Stimulated activated CD8-positive, alpha-beta memory T cell treated with anti-CD3 and anti-CD28 coated beads, Interleukin-15, amount 100 ng/mL, for 24 hours (primary cell): ENCODE data around the gene SLC15A2.
"Not testable (repeated sequence)": the region's sequence is repeated elsewhere in the genome, so short reads cannot be mapped to it uniquely, and the experiment has no call there.

Experiments used
- DNase-seq: peaks from one replicate; pipeline ENCODE4 v3.0.0-alpha.2; 2020; ENCODE audit warnings: low read depth

SLC15A2 gene

DNA sequence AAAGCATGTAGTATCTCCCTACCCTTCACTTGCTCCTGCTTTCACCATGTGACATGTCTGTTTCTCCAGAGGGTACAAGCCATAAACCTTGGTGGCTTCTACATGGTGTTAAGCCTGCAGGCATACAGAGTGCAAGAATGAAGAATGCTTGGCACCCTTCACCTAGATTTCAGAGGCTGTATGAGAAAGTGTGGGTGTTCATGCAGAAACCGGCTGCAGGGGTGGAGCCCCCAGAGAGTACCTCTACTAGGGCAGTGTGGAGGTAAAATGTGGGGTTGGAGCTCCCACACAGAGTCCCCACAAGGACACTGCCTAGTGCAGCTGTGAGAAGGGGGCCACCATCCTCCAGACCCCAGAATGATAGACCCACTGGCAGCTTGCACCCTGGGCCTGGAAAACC is 32.2 kb downstream of the SLC15A2 start:
- DNase-seq: no peak

DNA sequence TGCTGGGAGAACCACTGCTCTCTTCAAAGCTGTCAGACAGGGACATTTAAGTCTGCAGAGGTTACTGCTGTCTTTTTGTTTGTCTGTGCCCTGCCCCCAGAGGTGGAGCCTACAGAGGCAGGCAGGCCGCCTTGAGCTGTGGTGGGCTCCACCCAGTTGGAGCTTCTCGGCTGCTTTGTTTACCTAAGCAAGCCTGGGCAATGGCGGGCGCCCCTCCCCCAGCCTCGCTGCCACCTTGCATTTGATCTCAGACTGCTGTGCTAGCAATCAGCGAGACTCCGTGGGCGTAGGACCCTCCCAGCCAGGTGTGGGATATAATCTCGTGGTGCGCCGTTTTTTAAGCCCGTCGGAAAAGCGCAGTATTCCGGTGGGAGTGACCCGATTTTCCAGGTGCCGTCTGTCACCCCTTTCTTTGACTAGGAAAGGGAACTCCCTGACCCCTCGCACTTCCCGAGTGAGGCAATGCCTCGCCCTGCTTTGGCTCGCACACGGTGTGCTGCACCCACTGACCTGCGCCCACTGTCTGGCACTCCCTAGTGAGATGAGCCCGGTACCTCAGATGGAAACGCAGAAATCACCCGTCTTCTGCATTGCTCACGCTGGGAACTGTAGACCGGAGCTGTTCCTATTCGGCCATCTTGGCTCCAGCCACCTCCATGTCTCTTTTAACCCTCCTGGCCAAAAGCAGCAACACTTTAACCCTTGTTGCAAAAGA is 44.1 kb downstream of the SLC15A2 start:
- not testable (repeated sequence) for DNase-seq

DNA sequence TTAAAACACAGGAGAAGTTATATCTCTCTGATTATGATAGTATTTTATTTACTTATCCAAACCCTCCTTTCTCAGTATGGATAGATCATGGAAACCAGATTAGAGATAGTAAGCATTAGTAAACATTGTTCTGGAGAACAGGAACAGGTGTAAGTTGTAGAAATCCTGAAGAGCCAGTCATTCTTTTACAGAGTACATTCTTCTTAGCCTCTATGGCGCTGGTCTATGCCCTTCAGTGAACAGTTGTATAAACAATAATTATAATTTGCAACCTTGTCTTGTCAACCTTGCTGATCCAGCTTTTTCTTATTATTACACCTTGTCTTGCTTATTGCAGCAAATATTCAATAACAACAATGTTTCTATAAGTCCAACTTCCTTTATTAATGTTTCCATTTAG is 47.4 kb downstream of the SLC15A2 start:
- DNase-seq: no peak

DNA sequence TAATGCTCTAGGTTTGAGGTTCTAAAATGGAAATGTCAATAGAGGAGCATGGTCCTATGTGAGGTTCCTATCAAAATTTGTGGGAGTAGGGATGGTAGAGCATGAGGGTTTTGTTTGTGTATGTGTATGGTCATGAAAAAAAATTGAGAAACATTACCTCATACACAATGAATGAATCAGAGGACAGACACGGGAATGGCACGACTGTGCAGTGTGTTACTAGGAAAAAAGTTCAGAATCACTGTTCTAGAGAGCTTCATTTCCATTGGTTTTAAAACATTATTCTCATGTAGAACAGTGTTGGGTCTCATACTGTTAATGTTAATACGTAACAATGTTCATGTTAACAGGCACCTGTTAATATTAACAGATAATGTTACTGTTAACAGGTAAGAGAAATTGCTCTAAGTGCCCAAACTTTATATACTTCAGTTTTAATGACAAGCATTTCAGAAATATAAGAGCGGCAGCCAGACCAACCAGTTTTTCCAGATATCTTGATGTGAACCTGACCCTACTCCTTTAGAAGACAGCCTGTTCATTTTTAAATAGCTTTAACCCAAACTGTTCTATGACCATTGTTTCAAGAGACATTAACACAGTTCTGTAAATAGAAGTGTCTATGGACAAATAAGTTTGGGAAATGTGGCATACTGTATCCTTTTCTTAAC is 48.0 kb downstream of the SLC15A2 start:
- no peak for DNase-seq

DNA sequence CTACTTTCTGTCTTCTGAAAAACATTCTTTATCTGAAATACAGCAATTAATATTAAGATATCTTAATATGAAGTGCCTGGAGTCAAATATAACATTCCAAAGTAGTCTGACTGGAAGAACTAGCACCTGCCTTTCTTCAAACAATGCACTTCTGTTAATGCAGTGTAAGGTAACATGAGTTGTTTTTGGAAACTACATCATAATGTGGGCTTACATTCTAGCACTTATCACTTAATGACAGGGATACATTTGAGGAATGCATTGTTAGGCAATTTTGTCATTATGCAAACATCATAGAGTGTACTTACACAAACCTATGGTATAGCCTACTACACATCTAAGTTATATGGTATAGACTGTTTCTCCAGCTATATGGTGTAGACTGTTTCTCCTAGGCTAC is 49.2 kb downstream of the SLC15A2 start:
- no peak for DNase-seq

DNA sequence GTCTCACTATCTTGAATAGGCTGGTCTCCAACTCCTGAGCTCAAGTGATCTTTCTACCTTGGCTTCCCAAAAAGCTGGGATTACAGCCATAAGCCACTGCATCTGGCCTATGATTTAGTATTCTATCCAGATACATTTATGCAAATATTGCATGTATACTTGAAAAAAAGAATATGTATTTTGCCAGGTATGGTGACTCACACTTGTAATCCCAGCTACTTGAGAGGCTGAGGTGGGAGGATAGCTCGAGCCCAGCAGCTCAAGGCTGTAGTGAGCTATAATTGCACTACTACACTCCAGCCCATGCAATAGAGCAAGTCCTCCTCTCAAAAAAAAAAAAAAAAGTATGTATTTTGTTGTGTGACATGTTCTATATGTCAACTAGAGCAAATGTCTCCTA is 54.4 kb downstream of the SLC15A2 start:
- DNase-seq: no peak

DNA sequence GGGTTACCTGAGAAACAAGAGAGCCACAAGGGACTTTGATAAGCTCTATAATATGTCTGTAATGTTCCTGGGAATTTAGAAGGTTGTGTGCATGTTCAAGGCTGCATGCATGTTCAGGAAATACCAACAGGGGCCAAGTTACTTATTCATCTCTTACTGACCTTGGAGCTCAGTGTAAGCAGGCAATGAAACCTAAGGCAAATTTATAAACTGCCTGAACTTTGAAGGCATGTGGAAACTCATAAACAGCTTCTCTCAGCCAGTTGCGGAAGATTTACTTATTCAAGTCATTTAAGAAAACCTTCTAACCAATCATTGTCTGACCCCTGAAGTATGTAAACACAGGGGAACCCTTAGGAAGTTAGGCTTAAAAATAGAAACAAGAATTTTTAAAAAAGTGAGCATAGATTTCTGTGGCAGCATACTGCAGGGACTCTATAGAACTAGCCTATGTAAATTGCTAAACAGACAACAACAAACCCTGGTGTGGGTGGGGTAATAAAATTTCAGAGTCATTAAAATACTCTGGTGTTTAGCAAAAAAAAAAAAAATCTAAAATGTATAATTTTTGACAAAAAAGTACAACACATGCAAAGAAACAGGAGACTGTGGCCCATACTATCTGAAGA is 57.2 kb downstream of the SLC15A2 start:
- DNase-seq: no peak

DNA sequence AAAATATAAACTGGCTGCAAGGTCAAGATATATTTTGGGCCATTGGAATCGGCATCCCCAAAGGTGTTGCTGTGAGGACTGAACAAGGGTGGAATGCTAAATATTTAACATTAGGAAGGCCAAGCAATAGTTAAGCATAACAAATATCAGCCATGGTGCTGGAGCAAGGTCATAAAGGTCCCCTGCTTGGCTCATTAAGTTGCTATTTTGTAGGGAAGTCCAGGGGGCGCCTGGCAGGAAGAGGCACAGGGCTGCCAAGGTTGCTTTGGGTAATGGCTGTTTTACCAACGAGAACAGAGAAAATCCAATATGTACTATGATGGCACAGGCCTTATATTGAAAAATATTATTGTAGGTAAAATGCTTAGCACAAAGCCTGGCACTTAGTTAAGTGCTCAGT is 62.2 kb downstream of the SLC15A2 start:
- DNase-seq: no peak

DNA sequence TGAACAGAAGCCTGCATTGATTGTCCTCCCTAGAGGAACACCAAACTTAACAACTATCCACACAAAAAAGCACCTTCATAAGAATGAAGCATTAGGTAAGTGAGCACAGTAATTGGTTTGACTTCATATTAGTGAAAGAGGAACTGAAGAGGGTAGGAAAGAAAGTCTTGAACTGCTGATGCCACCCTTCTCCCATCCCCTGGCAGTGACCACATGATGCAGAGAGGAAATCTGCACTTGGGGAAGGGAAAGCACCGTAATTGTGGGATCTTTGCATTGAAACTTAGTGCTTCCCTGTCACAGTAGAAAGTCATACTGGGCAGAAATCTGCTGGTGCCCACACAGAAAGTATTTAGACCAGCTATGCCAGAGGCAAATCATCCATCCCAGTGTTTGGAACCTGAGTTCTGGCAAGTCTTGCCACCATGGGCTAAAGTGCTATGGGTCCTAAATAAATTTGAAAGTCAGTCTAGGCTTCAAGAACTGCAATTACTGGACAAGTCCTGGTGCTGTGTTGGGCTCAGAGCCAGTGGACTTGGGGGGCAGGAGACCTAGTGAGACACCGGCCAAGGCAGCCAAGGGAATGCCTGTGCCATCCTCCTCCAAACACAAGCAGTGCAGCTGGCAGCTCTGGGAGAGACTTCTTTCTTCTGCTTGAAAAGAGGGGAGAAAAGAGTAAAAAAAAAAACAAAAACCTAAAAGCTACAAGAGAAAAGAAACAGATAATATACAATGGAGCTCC is 63.6 kb downstream of the SLC15A2 start:
- DNase-seq: no peak

DNA sequence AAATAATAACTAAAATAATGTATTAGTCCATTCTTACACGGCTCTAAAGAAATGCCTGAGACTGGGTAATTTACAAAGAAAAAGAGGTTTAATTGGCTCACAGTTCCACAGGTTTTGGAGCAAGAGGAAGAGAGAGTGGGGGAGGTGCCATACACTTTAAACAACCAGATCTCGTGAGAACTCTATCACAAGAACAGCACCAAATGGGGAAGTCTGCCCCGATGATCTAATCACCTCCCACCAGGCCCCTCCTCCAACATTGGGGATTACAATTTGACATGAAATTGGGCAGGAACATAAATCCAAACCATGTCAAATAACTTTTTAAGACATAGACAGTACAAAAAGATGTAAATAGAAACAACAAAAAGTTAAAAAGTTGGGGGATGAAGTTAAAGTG is 64.6 kb downstream of the SLC15A2 start:
- DNase-seq: no peak

DNA sequence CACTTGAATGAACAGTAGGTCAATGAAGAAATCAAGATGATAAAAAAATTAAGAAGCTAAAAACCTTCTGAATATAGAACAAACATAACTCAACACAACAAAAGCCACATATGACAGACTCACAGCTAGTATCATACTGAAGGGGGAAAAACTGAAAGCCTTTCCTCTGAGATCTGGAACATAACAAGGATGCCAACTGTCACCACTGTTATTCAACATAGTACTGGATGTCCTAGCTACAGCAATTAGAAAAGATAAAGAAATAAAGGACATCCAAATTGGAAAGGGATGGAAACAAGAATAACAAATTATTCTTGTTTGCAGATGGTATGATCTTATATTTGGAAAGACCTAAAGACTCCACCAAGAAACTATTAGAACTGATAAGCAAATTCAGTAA is 67.1 kb downstream of the SLC15A2 start:
- DNase-seq: no peak

DNA sequence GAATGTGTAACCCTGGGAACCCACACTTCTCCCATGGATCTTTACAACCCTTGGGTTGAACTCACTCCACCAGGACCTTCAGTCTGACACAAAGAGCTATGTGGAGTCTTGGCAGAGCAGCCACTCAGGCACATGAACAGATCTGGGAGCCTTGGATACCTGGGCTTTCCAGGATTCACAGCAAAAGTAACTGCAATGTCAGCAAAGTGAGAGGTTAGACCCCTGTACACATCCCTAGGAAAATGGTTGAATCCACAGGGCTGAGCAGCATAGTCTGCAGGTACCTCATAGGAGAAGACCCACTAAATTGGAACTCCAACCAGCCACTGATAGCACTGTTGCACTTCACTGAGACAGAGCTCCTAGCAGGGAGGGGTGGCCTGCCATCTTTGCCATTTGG is 68.2 kb downstream of the SLC15A2 start:
- DNase-seq: no peak

DNA sequence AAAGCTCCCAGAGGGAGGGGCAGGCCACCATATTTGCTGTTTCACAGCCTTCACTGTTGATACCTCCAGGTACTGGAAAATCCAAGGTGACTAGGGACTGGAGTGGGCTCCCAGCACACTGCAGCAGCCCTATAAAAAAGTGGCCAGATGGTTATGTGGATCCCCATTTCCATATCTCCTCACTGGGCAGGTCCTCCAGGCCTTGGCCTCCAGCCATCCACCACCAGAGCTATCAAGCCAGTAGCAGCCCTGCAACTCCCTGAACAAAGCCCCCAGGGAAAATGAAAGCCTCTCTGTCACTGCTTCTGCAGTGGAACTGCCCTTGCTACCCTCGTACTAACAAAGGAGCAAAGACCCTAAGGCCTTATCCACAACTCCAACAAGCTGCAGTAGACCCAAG is 69.4 kb downstream of the SLC15A2 start:
- DNase-seq: no peak

DNA sequence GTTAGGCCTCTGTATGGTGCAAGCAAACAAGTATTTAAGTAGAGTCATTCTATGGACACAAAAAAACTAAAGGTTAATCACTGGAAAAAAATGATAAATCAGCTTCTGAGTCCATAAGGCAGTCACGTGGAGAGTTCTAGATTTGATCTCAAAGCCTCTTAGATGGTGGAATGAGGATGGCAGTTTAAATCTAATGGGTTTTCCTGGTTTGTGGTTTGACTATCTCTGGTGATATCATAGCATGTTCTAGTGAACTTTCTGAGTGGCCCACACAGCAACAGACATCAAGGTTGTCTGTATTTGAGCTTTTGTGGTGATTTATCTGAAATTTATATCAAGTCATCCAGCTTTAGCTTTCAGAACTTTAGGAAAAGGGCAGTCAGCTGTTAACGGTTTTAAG is 75.4 kb downstream of the SLC15A2 start:
- DNase-seq: no peak

DNA sequence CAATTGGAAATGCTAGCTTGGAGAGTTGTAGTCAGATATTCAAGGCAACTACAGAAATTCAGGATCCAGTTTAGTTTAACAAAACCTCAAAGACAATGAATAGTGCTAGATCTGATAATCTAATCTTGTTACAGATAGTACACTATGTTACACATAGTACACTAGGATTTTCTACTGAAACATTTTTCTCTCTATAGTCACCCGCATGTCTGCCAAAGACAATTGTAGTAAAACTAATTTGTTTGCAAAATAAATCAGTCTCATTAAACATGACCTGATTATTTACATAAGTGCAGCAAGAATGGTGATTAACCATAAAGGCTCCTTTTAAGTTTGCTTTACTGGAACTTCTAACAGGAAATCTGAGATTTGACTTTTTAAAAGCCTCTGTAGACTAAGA is 75.8 kb downstream of the SLC15A2 start:
- DNase-seq: no peak

DNA sequence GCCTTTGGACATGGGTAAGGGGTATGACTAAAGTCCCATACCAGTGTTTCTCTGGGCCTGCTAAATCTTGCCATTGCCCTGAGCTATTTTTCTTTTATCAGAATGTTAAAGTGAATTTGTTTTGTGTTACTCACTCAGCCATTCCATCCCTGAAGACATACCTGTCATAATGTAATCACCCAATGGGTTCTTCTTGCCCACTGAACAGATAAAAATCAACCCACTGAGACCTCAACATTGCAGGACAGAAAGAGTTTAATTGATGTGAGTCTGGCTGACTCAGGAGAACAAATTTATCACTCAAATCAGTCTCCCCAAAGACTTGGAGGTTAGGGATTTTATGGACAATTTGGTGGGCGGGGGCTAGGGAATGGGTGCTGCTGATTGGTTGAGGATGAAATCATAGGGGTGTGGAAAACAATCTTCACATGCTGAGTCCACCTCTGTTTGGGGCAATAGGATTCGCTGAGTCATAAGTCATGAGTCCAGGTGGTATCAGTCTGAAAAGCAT is 80.5 kb downstream of the SLC15A2 start:
- DNase-seq: no peak

DNA sequence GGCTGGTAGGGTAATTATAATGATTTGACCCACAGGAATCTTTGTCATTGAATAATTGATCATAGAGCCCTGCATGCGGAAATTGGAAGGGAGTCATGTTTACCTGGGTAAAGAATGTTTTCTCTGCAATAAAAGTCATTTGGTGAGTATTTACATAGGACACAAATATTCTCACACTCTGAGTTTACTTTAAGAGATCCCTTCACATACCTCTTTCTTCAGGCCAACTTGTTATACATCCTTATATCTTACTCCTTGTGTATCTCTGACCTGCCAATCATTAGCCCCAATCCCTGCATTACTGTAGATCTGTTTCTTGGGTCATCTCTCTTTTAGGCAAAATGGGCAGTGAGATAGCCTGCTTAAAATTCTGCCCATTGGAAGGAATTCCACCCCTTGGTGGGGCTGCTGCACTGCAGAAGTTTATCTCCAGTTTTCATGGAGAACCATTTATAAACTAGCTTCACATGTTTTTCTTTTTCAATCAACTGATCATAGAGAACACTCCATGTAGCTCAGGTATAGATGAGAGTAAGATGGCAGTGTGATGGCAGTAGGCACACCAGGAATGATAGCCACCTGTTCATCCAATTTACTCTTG is 81.6 kb downstream of the SLC15A2 start:
- no peak for DNase-seq

DNA sequence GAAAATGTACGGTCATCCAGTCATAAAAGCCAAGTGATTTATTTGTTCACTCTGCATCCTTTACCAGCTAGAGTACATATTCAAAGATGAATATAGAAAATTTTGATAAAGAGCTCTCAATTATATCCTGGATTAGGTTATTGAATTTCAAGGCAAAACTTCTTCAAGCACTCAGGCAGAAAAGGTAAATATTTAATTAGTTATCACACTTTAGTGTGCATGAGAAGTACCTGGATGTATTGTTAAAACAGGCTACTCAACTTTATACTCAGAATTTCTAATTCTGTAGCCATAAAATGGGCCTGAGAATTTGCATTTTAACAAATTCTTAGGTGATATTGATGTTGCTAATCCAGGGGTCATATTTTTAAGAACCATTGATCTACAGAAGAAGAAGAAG is 82.5 kb downstream of the SLC15A2 start:
- DNase-seq: no peak

DNA sequence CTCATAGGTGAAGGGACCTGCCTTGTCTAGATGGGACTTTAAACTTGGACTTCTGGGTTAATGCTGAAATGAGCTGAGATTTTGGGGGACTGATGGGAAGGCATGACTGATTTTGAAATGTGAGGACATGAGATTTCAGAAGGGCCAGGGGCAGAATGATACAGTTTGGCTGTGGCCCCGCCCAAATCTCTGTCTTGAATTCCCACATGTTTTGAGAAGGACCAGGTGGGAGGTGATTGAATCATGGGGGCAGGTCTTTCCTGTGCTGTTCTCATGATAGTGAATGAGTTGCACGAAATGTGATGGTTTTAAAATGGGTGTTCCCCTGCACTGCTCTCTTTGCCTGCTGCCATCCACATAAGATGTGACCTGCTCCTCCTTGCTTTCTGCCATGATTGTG is 85.0 kb downstream of the SLC15A2 start:
- DNase-seq: no peak

DNA sequence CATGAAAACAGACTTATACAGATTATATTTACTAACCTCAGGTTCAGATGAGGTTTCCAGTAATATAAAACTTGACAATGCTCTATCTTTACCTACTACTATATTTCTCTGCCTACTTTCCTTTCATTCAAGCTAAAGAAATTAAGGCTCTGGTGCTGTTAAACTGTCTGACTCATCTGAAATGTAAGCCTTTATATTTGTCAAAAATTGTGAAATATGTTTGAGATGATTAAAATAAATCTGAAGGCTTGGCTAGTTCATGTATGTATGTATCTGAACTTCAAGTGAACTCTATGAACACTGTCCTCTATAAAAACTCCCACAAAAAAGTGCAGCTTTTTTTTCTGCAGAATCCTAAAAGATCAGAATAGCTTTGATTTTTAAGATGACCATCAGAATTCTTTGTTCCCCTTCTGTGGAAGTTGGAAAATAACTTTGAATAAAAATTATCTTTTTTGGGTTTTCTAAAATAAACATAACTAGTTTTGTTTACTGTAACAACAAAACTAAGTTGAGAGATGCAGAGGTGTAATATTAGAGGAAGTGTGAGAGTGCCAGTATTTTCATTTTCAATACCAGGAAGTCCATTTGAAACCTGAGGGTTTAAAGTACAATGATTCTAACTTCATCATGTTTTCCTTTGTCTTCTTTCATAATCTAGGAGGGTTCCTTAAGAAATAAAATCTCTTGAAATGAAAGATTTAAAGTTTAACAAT is 85.7 kb downstream of the SLC15A2 start:
- DNase-seq: no peak

DNA sequence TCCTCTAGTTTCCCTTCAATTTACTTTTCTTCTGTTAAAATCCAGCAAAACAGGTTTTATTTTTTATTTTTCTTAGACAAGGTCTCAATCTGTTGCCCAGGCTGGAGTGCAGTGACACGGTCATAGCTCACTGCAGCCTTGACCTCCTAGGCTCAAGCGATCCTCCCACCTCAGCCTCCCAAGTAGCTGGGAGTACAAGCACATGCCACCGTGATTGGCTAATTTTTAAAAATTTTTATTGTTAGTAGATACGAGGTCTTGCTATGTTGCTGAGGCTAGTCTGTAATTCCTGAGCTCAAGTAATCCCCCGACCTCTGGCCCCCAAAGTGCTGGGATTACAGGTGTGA is 86.2 kb downstream of the SLC15A2 start:
- no peak for DNase-seq

DNA sequence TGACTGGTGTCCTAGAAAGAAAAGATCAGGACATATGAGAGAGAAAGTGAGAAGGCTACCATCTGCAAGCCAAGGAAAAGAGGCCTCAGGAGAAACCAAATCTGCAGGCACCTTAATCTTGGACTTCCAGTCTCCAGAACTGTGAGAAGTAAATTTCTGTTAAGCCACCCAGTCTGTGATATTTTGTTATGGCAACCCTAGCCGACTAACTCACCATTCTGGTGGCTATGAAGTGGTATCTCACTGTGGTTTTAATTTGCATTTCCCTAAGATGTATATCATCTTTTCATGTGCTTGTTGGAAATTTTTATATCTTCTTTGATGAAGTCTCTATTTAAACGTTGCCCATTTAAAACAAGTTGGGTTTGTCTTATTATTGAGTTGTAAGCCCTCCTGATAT is 87.3 kb downstream of the SLC15A2 start:
- no peak for DNase-seq
